A549 (cell line): ENCODE results near the gene UACA. TPM values are rescaled to one million over a fixed set of nuclear protein-coding genes. Genes with fewer than 3 reads are reported as not detected.

Source experiments
- ATAC-seq, 2 experiments: fragments of 200-7000 bp in 1 of 2; fragments of >200 bp in 1 of 2; cut with Nextera tagmentation in 1 of 2; cut with Tn5 transposase in 1 of 2; 3 replicates each; pipeline versions ENCODE4 v1.8.0 to v1.9.1; 2018 to 2020; ENCODE audit warnings: mild to moderate bottlenecking in 1 of 2, moderate library complexity in 1 of 2
- CTCF ChIA-PET: fragments of 300-600 bp; sonication (Branson Sonifier 250); formaldehyde crosslinking; extraction: SDS; loops from one replicate; lab custom pipeline; 2021; ENCODE audit warnings: antibody characterized with exemption, inconsistent platforms; lab: Yijun Ruan, JAX
- POLR2A ChIA-PET: fragments of 350-600 bp; formaldehyde crosslinking; extraction: SDS; loops from one replicate; lab custom pipeline; 2021; ENCODE audit warnings: antibody characterized with exemption, inconsistent platforms; lab: Yijun Ruan, JAX
- DNase-seq, 2 experiments: peaks; one replicate each; pipeline versions ENCODE4 v3.0.0 to v3.0.0-alpha.2; 2011 to 2016; ENCODE audit warnings: low read depth in 1 of 2, low spot score in 1 of 2
- FAIRE-seq: peaks from 2 replicates; lab custom pipeline; 2011; peaks lifted over from hg19 to GRCh38; lab: Jason Lieb, UNC
- H3K27ac ChIP-seq, 2 experiments: fragments of >200 bp; sonication (Bioruptor Twin); formaldehyde crosslinking; 3 replicates each; pipeline ENCODE4 v1.5.1; 2016 to 2017
- H3K4me1 ChIP-seq: fragments of >200 bp; sonication (Bioruptor Twin); formaldehyde crosslinking; 3 replicates; pipeline ENCODE4 v1.6.1; 2016
- H3K4me2 ChIP-seq: fragments of >200 bp; sonication (Bioruptor Twin); formaldehyde crosslinking; 3 replicates; pipeline ENCODE4 v1.6.1; 2016
- H3K4me3 ChIP-seq: fragments of >200 bp; sonication (Bioruptor Twin); formaldehyde crosslinking; 3 replicates; pipeline ENCODE4 v1.5.1; 2016
- H3K9me3 ChIP-seq: fragments of >200 bp; sonication (Bioruptor Twin); formaldehyde crosslinking; 3 replicates; pipeline ENCODE4 v1.6.1; 2016
- ATOH8 ChIP-seq: fragments of 250-450 bp; sonication (Bioruptor Pico); IDR thresholded peaks from 2 replicates; pipeline ENCODE4 v1.5.0; 2020; ENCODE audit warnings: low read depth, mild to moderate bottlenecking, moderate library complexity
- BCL3 ChIP-seq: fragments of >200 bp; sonication (Bioruptor Twin); formaldehyde crosslinking; IDR thresholded peaks from 3 replicates; pipeline ENCODE4 v1.6.1; 2016
- BHLHE40 ChIP-seq: IDR thresholded peaks from 2 replicates; pipeline ENCODE4 v1.6.1; 2012; ENCODE audit warnings: low read depth, low read length, inconsistent platforms
- CEBPB ChIP-seq, 2 experiments: fragments of >200 bp in 1 of 2; sonication (Bioruptor Twin) in 1 of 2; formaldehyde crosslinking in 1 of 2; IDR thresholded peaks; 2 replicates each; pipeline ENCODE4 v1.6.1; 2012 to 2016
- CHD2 ChIP-seq: fragments of 150-350 bp; IDR thresholded peaks from 2 replicates; pipeline ENCODE4 v1.6.1; 2014; ENCODE audit warnings: low read length; ENCODE audit not compliant: partially characterized antibody
- E2F6 ChIP-seq: IDR thresholded peaks from 2 replicates; pipeline ENCODE4 v1.6.1; 2012; ENCODE audit warnings: low read depth, borderline replicate concordance
- ESRRA ChIP-seq: fragments of 150-350 bp; IDR thresholded peaks from 2 replicates; pipeline ENCODE4 v1.6.1; 2014; ENCODE audit warnings: mild to moderate bottlenecking, low read length, borderline replicate concordance
- FOSB ChIP-seq: fragments of 250-450 bp; sonication (Bioruptor Pico); IDR thresholded peaks from 2 replicates; pipeline ENCODE4 v1.5.0; 2020; ENCODE audit warnings: mild to moderate bottlenecking, moderate library complexity
- GATA3 ChIP-seq: IDR thresholded peaks from 2 replicates; pipeline ENCODE4 v1.6.1; 2012; ENCODE audit warnings: borderline replicate concordance
- HDAC2 ChIP-seq: fragments of 200-600 bp; sonication (generic); IDR thresholded peaks from 2 replicates; pipeline ENCODE4 v1.6.1; 2016
- HMGXB4 ChIP-seq: fragments of 250-450 bp; sonication (Bioruptor Pico); IDR thresholded peaks from 2 replicates; pipeline ENCODE4 v1.5.0; 2021; ENCODE audit warnings: mild to moderate bottlenecking, moderate library complexity, borderline replicate concordance
- HOXA7 ChIP-seq: fragments of 250-450 bp; sonication (Bioruptor Pico); IDR thresholded peaks from 2 replicates; pipeline ENCODE4 v1.5.0; 2020; ENCODE audit warnings: mild to moderate bottlenecking, moderate library complexity
- HOXB13 ChIP-seq: fragments of 250-450 bp; sonication (Bioruptor Pico); IDR thresholded peaks from 2 replicates; pipeline ENCODE4 v1.5.0; 2020; ENCODE audit warnings: low read depth, mild to moderate bottlenecking, moderate library complexity
- HOXB5 ChIP-seq: fragments of 250-450 bp; sonication (Bioruptor Pico); IDR thresholded peaks from 2 replicates; pipeline ENCODE4 v1.5.0; 2020; ENCODE audit warnings: mild to moderate bottlenecking, moderate library complexity
- JUN ChIP-seq, 2 experiments: fragments of >200 bp; sonication (Bioruptor Twin); formaldehyde crosslinking; IDR thresholded peaks; 2 replicates in 1 of 2; 3 replicates in 1 of 2; pipeline ENCODE4 v1.6.1; 2016 to 2017
- KDM5A ChIP-seq: fragments of 200-600 bp; sonication (generic); IDR thresholded peaks from 2 replicates; pipeline ENCODE4 v1.6.1; 2016; ENCODE audit warnings: antibody characterized with exemption, mild to moderate bottlenecking
- MAFK ChIP-seq: fragments of 450-650 bp; IDR thresholded peaks from 2 replicates; pipeline ENCODE4 v1.6.1; 2014; ENCODE audit not compliant: partially characterized antibody
- MAX ChIP-seq: IDR thresholded peaks from 2 replicates; pipeline ENCODE4 v1.6.1; 2012
- NFE2L2 ChIP-seq: fragments of 150-350 bp; conservative IDR thresholded peaks from 2 replicates; pipeline ENCODE4 v1.6.1; 2014; ENCODE audit warnings: low read length
- NPAS2 ChIP-seq: fragments of 250-450 bp; sonication (Bioruptor Pico); IDR thresholded peaks from 2 replicates; pipeline ENCODE4 v1.8.0; 2022; ENCODE audit warnings: mild to moderate bottlenecking, moderate library complexity, borderline replicate concordance
- NR3C1 ChIP-seq: fragments of >200 bp; sonication (Bioruptor Twin); formaldehyde crosslinking; IDR thresholded peaks from 3 replicates; pipeline ENCODE4 v1.6.1; 2017
- PHF8 ChIP-seq: fragments of 200-600 bp; sonication (generic); IDR thresholded peaks from 2 replicates; pipeline ENCODE4 v1.6.1; 2016; ENCODE audit warnings: low read depth, mild to moderate bottlenecking, antibody characterized with exemption, moderate library complexity, borderline replicate concordance
- RAD21 ChIP-seq, 2 experiments: fragments of >200 bp in 1 of 2; sonication (Bioruptor Twin) in 1 of 2; formaldehyde crosslinking in 1 of 2; IDR thresholded peaks in 1 of 2; conservative IDR thresholded peaks in 1 of 2; 2 replicates in 1 of 2; 3 replicates in 1 of 2; pipeline ENCODE4 v1.6.1; 2012 to 2018; ENCODE audit warnings: inconsistent platforms in 1 of 2
- RARB ChIP-seq: fragments of 250-450 bp; sonication (Bioruptor Pico); IDR thresholded peaks from 2 replicates; pipeline ENCODE4 v1.8.0; 2021; ENCODE audit warnings: mild to moderate bottlenecking, moderate library complexity
- RNF2 ChIP-seq: fragments of 200-600 bp; sonication (generic); IDR thresholded peaks from 2 replicates; pipeline ENCODE4 v1.6.1; 2016; ENCODE audit warnings: low read depth, mild to moderate bottlenecking, antibody characterized with exemption, moderate library complexity, borderline replicate concordance
- SMC3 ChIP-seq: fragments of >200 bp; sonication (Bioruptor Twin); formaldehyde crosslinking; IDR thresholded peaks from 3 replicates; pipeline ENCODE4 v1.6.1; 2018; ENCODE audit warnings: inconsistent platforms
- SREBF2 ChIP-seq: fragments of 450-650 bp; IDR thresholded peaks from 2 replicates; pipeline ENCODE4 v1.6.1; 2014; ENCODE audit warnings: mild to moderate bottlenecking, moderate library complexity
- ZC3H11A ChIP-seq: fragments of 450-650 bp; IDR thresholded peaks from 2 replicates; pipeline ENCODE4 v1.6.1; 2014; ENCODE audit warnings: antibody characterized with exemption, mild to moderate bottlenecking
- ZNF302 ChIP-seq: fragments of 250-450 bp; sonication (Bioruptor Pico); IDR thresholded peaks from 2 replicates; pipeline ENCODE4 v1.9.0; 2021; ENCODE audit warnings: inconsistent platforms, mild to moderate bottlenecking, moderate library complexity
- ZSCAN20 ChIP-seq: fragments of 250-450 bp; sonication (Bioruptor Pico); IDR thresholded peaks from 2 replicates; pipeline ENCODE4 v1.8.0; 2022; ENCODE audit warnings: mild to moderate bottlenecking, moderate library complexity
- WGBS: methylation state at CpG from one replicate; pipeline ENCODE4 v1.1.6; 2017; ENCODE audit errors: missing lambda C conversion rate; 5-methylcytosine and 5-hydroxymethylcytosine counted together
- polyA plus RNA-seq, 4 experiments: library from polyadenylated mRNA; depleted of rRNA in 3 of 4; stranded (reverse); fragments of >200 nt; fragmentation: RNase III in 1 of 4; extraction: RNeasy Plus Mini Kit Qiagen cat#74134 plus additional on column Dnase treatment in 1 of 4; gene quantifications; 2 replicates in 3 of 4; 3 replicates in 1 of 4; pipeline ENCODE4 v1.2.3, GENCODE V29; 2011 to 2017

UACA gene
- polyA plus RNA-seq, 2 of the 4 experiments (the other 2 are of a cell fraction): 31.9 to 80.4 TPM

GRCh38 chr15:70789213-70789612, 25.9 kb upstream of the UACA start:
- Histone ChIP-seq H3K9me3 (no peaks in the 10 kb centered on the region), H3K4me2 (peak overlapping the region; percentile 79), H3K4me1 (peaks cover 90% of the 10 kb centered on the region), H3K27ac (peak overlapping the region; percentile 83 to 93), H3K4me3 (no peak overlapping the region)
- TF ChIP-seq RAD21 (conservative IDR thresholded peaks at IDR 0.05 in 1 of 2, IDR thresholded peaks at IDR 0.05 in 1 of 2) (peak; percentile 29 to 39; a peak in 3 of 5 replicates), NFE2L2 (no peak), MAX (peak; percentile 24), ZC3H11A (no peak)
- CTCF ChIA-PET: interaction anchor here (0.6 to 15.4 kb wide), 8 partner anchors 11 to 1309 kb away, joined by 3 to 274 read pairs (median 4); partner anchors contain the start of gene UACA
- POLR2A ChIA-PET: interaction anchor here (0.6 to 1.1 kb wide), 4 partner anchors 12 to 892 kb away, joined by 3 to 5 read pairs (median 3); no protein-coding TSS in a partner anchor
- ATAC-seq (peak; percentile 32 to 44; a peak in 5 of 6 replicates), FAIRE-seq (no peak), DNase-seq (peak; percentile 42 to 68)
- WGBS: 24% methylated on average over 4 of the region's 4 CpGs

- Histone ChIP-seq H3K4me3 (no peak overlapping the region; the same call in 2 of the 3 replicates), H3K4me1 (peaks cover 90% of the 10 kb centered on the region), H3K9me3 (no peaks in the 10 kb centered on the region), H3K27ac (peak overlapping the region; percentile 83 to 93), H3K4me2 (peak overlapping the region; percentile 79)
- peak; percentile 83 to 85 for ATAC-seq
- peak; percentile 88 to 94 for DNase-seq
- 2% methylated on average over 6 of the region's 6 CpGs for WGBS
- ChIA-PET CTCF (interaction anchor here (1.0 to 15.4 kb wide), 9 partner anchors 8 to 86 kb away, joined by 3 to 274 read pairs (median 5); partner anchors contain the start of gene UACA), POLR2A (interaction anchor here (0.6 to 1.1 kb wide), 3 partner anchors 13 to 24 kb away, joined by 3 read pairs; no protein-coding TSS in a partner anchor)
- peak; percentile 99 for FAIRE-seq
- TF ChIP-seq ZSCAN20 (CRISPR knock-in tag) (no peak), HOXB13 (no peak), CHD2 (no peak), ZNF302 (CRISPR knock-in tag) (no peak), HOXA7 (CRISPR knock-in tag) (no peak), HMGXB4 (CRISPR knock-in tag) (no peak), ZC3H11A (no peak), FOSB (no peak), RAD21 (conservative IDR thresholded peaks at IDR 0.05 in 1 of 2, IDR thresholded peaks at IDR 0.05 in 1 of 2) (peak in 1 of 2 experiments; percentile 23; a peak in 3 of 5 replicates), MAX (peak; percentile 76), HDAC2 (no peak), JUN (IDR thresholded peaks at IDR 0.05) (peak; percentile 90 to 95), KDM5A (no peak), SMC3 (peak; percentile 14; the same call in 1 of the 3 replicates), E2F6 (peak; percentile 29; the same call in 1 of the 2 replicates), BCL3 (no peak), GATA3 (peak; percentile 95), BHLHE40 (no peak), HOXB5 (CRISPR knock-in tag) (0 out of 2 replicates have a peak, but pooled peaks have one; percentile 19), NFE2L2 (no peak), NPAS2 (CRISPR knock-in tag) (no peak), RARB (CRISPR knock-in tag) (0 out of 2 replicates have a peak, but pooled peaks have one; percentile 28), NR3C1 (no peak), ATOH8 (CRISPR knock-in tag) (no peak), RNF2 (no peak), ESRRA (peak; percentile 90), SREBF2 (no peak), CEBPB (IDR thresholded peaks at IDR 0.05) (peak; percentile 17 to 89; a peak in 3 of 4 replicates), MAFK (peak; percentile 59), PHF8 (no peak)
Observed at GRCh38 chr15:70788114-70789049, 25.0 kb upstream of the UACA start.
